CD4-positive, alpha-beta T cell (primary cell): ENCODE data around the gene FKBP3. TPM values are rescaled to one million over a fixed set of nuclear protein-coding genes. Genes with fewer than 3 reads are reported as not detected.
"Not testable (repeated sequence)": the region's sequence is repeated elsewhere in the genome, so short reads cannot be mapped to it uniquely, and the experiment has no call there.

ENCODE experiments used
- ATAC-seq: fragments of 200-7000 bp; cut with Tn5 transposase; one replicate; pipeline ENCODE4 v1.10.0; 2022; ENCODE audit warnings: mild to moderate bottlenecking; ENCODE audit not compliant: poor library complexity
- CTCF ChIA-PET: fragments of 350-600 bp; sonication (Branson Sonifier 250); formaldehyde crosslinking; loops from one replicate; lab custom pipeline; 2021; ENCODE audit warnings: antibody characterized with exemption, inconsistent platforms; lab: Charles Lee
- POLR2A ChIA-PET: fragments of 350-600 bp; sonication (Branson Sonifier 250); formaldehyde crosslinking; loops from one replicate; lab custom pipeline; 2021; ENCODE audit warnings: antibody characterized with exemption, inconsistent platforms; lab: Charles Lee
- DNase-seq, 14 experiments: peaks; one replicate each; pipeline ENCODE4 v3.0.0-alpha.2; 2013 to 2020; ENCODE audit warnings: mixed read lengths in 2 of 14
- H3K27ac ChIP-seq, 2 donors: one replicate each; pipeline versions ENCODE4 v1.5.1 to v1.7.0; 2013; ENCODE audit warnings: low read length in 2 of 2, low read depth in 1 of 2, mild to moderate bottlenecking in 1 of 2
- H3K27me3 ChIP-seq, 2 experiments: 1 replicate in 1 of 2; 2 replicates in 1 of 2; pipeline versions ENCODE4 v1.6.1 to v1.7.0; 2013; ENCODE audit warnings: low read length in 2 of 2, control low read depth in 1 of 2, mild to moderate bottlenecking in 1 of 2, moderate library complexity in 1 of 2; ENCODE audit not compliant: insufficient read depth in 2 of 2, control insufficient read depth in 1 of 2
- H3K36me3 ChIP-seq: one replicate; pipeline ENCODE4 v1.6.1; 2013; ENCODE audit warnings: low read length, control low read depth; ENCODE audit not compliant: insufficient read depth
- H3K4me1 ChIP-seq: one replicate; pipeline ENCODE4 v1.6.1; 2013; ENCODE audit warnings: low read length, control low read depth; ENCODE audit not compliant: insufficient read depth
- H3K4me3 ChIP-seq: one replicate; pipeline ENCODE4 v1.5.1; 2013; ENCODE audit warnings: mild to moderate bottlenecking, low read length, moderate library complexity
- H3K9me3 ChIP-seq, 2 experiments: 1 replicate in 1 of 2; 2 replicates in 1 of 2; pipeline versions ENCODE4 v1.6.1 to v1.7.0; 2013; ENCODE audit warnings: low read length in 2 of 2, mild to moderate bottlenecking in 2 of 2, control low read depth in 1 of 2, moderate library complexity in 1 of 2; ENCODE audit not compliant: control insufficient read depth in 1 of 2, insufficient read depth in 1 of 2
- H3K27ac Mint-ChIP-seq: one replicate; pipeline ENCODE4 v1.8.0; 2020; ENCODE audit warnings: mixed read lengths
- H3K27me3 Mint-ChIP-seq: one replicate; pipeline ENCODE4 v1.8.0; 2021; ENCODE audit warnings: mixed read lengths
- H3K36me3 Mint-ChIP-seq: one replicate; pipeline ENCODE4 v1.8.0; 2021; ENCODE audit warnings: low read depth, mixed read lengths
- H3K4me1 Mint-ChIP-seq: one replicate; pipeline ENCODE4 v1.8.0; 2021; ENCODE audit warnings: low read depth, mixed read lengths
- H3K4me3 Mint-ChIP-seq: one replicate; pipeline ENCODE4 v1.8.0; 2020; ENCODE audit warnings: mild to moderate bottlenecking, mixed read lengths
- H3K9me3 Mint-ChIP-seq: one replicate; pipeline ENCODE4 v1.8.0; 2020; ENCODE audit warnings: mixed read lengths
- CTCF ChIP-seq: fragments of 200-600 bp; IDR thresholded peaks from one replicate; pipeline ENCODE4 v1.8.0; 2022; ENCODE audit warnings: antibody characterized with exemption, mild to moderate bottlenecking
- intact Hi-C, 2 experiments: fragments of 100-400 bp; cut with DNase I in 1 of 2; cut with micrococcal nuclease in 1 of 2; formaldehyde crosslinking; loops; one replicate each; pipeline versions ENCODE4 v1.15.1 to v1.9.0; 2023 to 2025; cut with DNase I, micrococcal nuclease
- total RNA-seq, 174 experiments: library from RNA in 2 of 174; stranded (reverse) in 2 of 174; gene quantifications; one replicate each; pipeline ENCODE4 v1.2.3 and lab custom pipeline; 2021 to 2026

Gene FKBP3
- total RNA-seq, 2 experiments from 2014 or later, result 36.0 to 40.2 TPM

DNA sequence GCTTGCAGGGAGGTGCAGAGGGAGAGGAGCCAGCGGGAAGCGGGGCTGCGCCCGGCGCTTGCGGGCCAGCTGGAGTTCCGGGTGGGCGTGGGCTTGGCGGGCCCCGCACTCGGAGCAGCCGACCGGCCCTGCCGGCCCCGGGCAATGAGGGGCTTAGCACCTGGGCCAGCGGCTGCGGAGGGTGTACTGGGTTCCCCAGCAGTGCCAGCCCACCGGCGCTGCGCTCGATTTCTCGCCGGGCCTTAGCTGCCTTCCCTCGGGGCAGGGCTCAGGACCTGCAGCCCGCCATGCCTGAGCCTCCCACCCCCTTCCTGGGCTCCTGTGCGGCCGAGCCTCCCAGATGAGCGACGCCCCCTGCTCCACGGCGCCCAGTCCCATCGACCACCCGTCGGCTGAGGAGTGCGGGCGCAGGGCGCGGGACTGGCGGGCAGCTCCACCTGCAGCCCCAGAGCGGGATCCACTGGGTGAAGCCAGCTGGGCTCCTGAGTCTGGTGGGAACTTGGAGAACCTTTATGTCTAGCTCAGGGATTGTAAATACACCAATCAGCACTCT, 53.8 kb downstream of the FKBP3 start:
- POLR2A ChIA-PET, H3K4me3 Mint-ChIP-seq: not testable (repeated sequence)

DNA sequence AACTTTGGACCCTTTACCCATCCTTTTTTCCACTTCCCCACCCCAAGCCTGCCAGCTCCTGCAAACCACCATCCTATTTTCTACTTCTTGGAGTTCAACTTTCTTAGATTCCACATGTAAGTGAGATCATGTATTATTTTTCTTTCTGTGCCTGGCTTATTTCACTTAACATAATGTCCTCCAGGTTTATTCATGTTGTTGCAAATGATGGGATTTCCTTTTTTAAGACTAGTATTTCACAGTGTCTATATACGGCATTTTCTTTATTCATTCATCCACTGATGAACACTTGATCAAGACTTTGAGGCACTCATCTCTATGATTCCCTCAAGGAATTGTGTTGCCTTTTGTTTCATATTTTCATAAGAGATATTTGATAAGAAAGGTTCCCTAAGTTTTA, 56.0 kb downstream of the FKBP3 start:
- TF ChIP-seq CTCF, result no peak
- no peaks in the 10 kb centered on the region for H3K9me3 Mint-ChIP-seq
- Histone ChIP-seq H3K4me3 (no peak overlapping the region), H3K4me1 (peaks cover 3% of the 10 kb centered on the region), H3K9me3 (no peaks in the 10 kb centered on the region), H3K27me3 (no peaks in the 10 kb centered on the region), H3K36me3 (no peaks in the 10 kb centered on the region), H3K27ac (no peak overlapping the region)
- DNase-seq (no peak), ATAC-seq (no peak)
- no peaks in the 10 kb centered on the region for H3K36me3 Mint-ChIP-seq
- peaks cover 3% of the 10 kb centered on the region for H3K4me1 Mint-ChIP-seq
- H3K4me3 Mint-ChIP-seq, result no peak overlapping the region
- H3K27ac Mint-ChIP-seq, result no peak overlapping the region
- intact Hi-C loops, result no loop called here
- POLR2A ChIA-PET, result interaction anchor here (1.8 kb wide), 1 partner anchor 117 kb away, joined by 4 read pairs; the partner anchor contains the start of genes KLHL28 and TOGARAM1
- CTCF ChIA-PET, result no interaction called here
- H3K27me3 Mint-ChIP-seq, result no peaks in the 10 kb centered on the region

More for the DNA sequence above, 53.8 kb downstream of the FKBP3 start:
- ATAC-seq, H3K27ac ChIP-seq, H3K4me1 ChIP-seq, H3K9me3 ChIP-seq, H3K27me3 Mint-ChIP-seq, H3K27me3 ChIP-seq, CTCF ChIA-PET, H3K9me3 Mint-ChIP-seq, H3K27ac Mint-ChIP-seq, H3K4me3 ChIP-seq, H3K36me3 ChIP-seq, DNase-seq: not testable (repeated sequence)
- intact Hi-C loops, result loop anchor here (5.0 kb wide), 1 partner anchor 172 kb away; the partner anchor contains the start of gene MIS18BP1 (in 2 of the 2)
- Mint-ChIP-seq H3K36me3 (peaks cover 11% of the 10 kb centered on the region), H3K4me1 (peaks cover 24% of the 10 kb centered on the region)

- ChIA-PET POLR2A (no interaction called here), CTCF (no interaction called here)
- intact Hi-C loops, result no loop called here
- Histone ChIP-seq H3K27me3 (no peaks in the 10 kb centered on the region), H3K4me3 (no peak overlapping the region), H3K9me3 (no peaks in the 10 kb centered on the region), H3K36me3 (no peaks in the 10 kb centered on the region), H3K27ac (no peak overlapping the region), H3K4me1 (no peaks in the 10 kb centered on the region)
- Mint-ChIP-seq H3K9me3 (no peaks in the 10 kb centered on the region), H3K27me3 (no peaks in the 10 kb centered on the region), H3K27ac (no peak overlapping the region), H3K4me1 (no peaks in the 10 kb centered on the region), H3K36me3 (peaks cover 4% of the 10 kb centered on the region), H3K4me3 (no peak overlapping the region)
- no peak for TF ChIP-seq CTCF
- ATAC-seq (no peak), DNase-seq (no peak)
Observed at GRCh38 chr14:45073231-45073879, 60.9 kb downstream of the FKBP3 start.
